ENCODE data around the gene AGBL3.

DNA sequence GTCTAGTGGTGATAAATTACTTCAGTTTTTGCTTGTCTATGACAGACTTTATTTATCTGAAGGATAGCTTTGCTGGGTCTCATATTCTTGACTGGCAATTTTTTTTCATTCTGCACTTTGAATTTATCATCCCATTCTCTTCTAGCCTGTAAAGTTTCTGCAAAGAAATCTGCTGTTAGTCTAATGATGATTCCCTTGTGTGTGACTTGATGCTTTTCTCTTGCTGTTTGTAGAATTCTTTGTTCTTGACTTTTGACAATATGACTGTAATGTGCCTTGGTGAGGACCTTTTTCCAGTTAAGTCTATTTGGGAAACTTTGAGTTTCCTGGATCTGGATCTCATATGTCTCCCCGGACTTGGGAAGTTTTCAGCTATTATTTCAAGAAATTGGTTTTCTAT, 102.3 kb downstream of the AGBL3 start:
- no peak for TF ChIP-seq EZH2 (IDR thresholded peaks at IDR 0.05)
- no peak for TF ChIP-seq POLR2AphosphoS5 (IDR thresholded peaks at IDR 0.05; ENCODE audit: borderline replicate concordance, low read depth, low read length)

Measured in SK-N-MC (cell line).